ENCODE data around the gene TRAPPC5.

The TRAPPC5 gene

GRCh38 chr19:7736148-7736547, 55.5 kb downstream of the TRAPPC5 start:
- Histone ChIP-seq H3K9ac (ENCODE audit: low read depth, low read length) (no peak overlapping the region), H3K36me3 (ENCODE audit: control insufficient read depth, insufficient read depth, low read length) (no peaks in the 10 kb centered on the region), H3K27ac (ENCODE audit: low read depth, low read length) (no peak overlapping the region), H3K4me1 (ENCODE audit: control insufficient read depth, insufficient read depth, low read length) (no peaks in the 10 kb centered on the region), H3K9me3 (ENCODE audit: control insufficient read depth, insufficient read depth, low read length) (no peaks in the 10 kb centered on the region), H3K27me3 (ENCODE audit: control insufficient read depth, insufficient read depth, low read length) (peaks cover 11% of the 10 kb centered on the region), H3K4me3 (ENCODE audit: low read depth, low read length) (no peak overlapping the region)

GRCh38 chr19:7737215-7737614, 56.6 kb downstream of the TRAPPC5 start:
- Histone ChIP-seq H3K4me1 (ENCODE audit: control insufficient read depth, insufficient read depth, low read length) (no peaks in the 10 kb centered on the region), H3K36me3 (ENCODE audit: control insufficient read depth, insufficient read depth, low read length) (no peaks in the 10 kb centered on the region)

More at GRCh38 chr19:7737215-7737614, 56.6 kb downstream of the TRAPPC5 start:
- Histone ChIP-seq H3K27ac (ENCODE audit: low read depth, low read length) (no peak overlapping the region), H3K27me3 (ENCODE audit: control insufficient read depth, insufficient read depth, low read length) (peaks cover 2% of the 10 kb centered on the region; the same call in 1 of the 2 replicates), H3K9me3 (ENCODE audit: control insufficient read depth, insufficient read depth, low read length) (no peaks in the 10 kb centered on the region), H3K4me3 (ENCODE audit: low read depth, low read length) (no peak overlapping the region), H3K9ac (ENCODE audit: low read depth, low read length) (no peak overlapping the region)

All from HUES48 (cell line).